Renal cortical epithelial cell (primary cell): ENCODE results near the gene BTBD2. TPM values are rescaled to one million over a fixed set of nuclear protein-coding genes. Genes with fewer than 3 reads are reported as not detected.
A peak's percentile ranks its signal among the peaks of the same experiment; 100 is the strongest.

Experiments
- DNase-seq: peaks from one replicate; pipeline ENCODE4 v3.0.0-alpha.2; 2011; ENCODE audit warnings: low read depth
- total RNA-seq: library from RNA; depleted of rRNA; stranded (reverse); fragments of >200 nt; gene quantifications from 2 replicates; pipeline ENCODE4 v1.2.3, GENCODE V29; 2014

The BTBD2 gene
- total RNA-seq, 1 donor from 2014 or later, result 144 TPM

DNA sequence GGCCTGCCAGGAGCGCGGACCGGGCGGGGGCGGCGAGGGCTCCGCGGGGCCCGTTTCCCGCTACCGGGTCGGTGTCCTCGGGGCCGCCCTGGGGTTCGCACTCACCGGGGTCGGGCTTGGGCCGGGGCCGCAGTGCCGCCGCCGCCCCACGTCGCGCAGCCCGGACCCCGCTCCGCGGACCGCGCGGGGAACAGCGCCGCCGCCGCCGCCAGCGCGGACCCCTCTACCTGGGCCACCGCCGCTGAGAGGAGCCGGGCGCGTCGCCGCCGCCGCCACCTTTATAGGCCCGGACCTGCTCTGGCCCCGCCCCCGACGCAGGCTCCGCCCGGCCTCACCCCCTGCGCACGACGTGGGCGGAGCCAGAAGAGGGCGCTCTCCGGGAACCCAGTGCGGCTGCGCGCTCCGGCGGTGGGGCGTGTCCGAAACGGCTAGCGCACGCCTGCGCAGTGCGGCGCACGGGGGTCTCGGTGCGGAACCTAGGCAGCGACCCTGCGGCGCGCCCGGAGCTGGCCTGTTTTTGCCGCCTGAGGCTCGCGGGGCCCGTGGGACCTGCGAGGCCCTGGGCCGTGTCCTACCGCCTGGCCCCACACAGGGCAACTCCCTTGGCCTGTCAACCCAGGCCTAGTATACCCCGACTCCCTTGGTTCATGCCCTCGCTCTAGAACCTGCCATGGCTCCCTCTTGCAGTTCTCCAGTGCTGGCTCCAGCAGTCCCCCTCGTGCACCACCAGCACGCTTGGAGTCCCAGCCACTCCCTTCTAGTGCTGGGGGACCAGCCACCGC is 35.7 kb upstream of the BTBD2 start, which contains the start of gene MKNK2:
Gene MKNK2, minus strand, starts transcription at position 254 of the 782 bp plus-strand sequence. CDS start 393 bp downstream, outside the sequence.
- no peak for DNase-seq

GRCh38 chr19:2050349-2050990 is 35.0 kb upstream of the BTBD2 start:
- DNase-seq, result no peak

GRCh38 chr19:2049741-2050348 is 34.3 kb upstream of the BTBD2 start:
- DNase-seq, result peak; percentile 82

- DNase-seq, result peak; percentile 34
These were observed 33.6 kb upstream of the BTBD2 start for GRCh38 chr19:2048959-2049740.

- DNase-seq, result no peak
These were observed 32.8 kb upstream of the BTBD2 start for GRCh38 chr19:2048104-2048958.

DNA sequence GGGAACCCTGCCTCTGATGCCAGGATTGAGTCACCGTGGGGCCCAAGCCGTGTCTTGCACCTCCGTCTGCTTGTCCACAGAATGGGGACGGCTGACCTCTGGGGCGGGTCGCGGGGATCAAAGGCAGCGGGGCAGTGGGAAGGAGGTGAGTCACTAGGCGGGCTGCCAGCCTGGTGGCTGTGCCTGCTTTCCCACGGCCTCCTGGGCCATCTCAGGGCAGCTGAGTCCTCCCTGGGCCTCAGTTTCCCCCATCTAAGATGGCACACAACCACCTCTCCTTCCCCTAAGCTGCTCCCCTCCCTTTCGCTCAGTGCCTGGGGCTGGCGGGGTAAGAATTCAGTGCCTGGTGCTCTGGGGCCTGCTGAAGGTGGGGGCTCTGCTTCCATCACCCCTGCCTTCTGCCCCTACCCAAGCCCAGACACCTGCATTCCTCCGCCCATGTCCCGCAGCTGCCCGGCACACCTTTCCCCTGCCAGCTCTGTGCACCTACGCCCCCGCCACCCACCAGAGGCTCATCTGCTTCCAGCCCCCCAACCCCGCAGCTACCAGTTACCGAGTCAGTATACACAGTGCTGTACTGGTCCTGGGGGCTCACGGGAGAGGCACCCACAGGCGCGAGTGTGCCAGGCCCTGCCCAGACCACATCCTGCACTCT is 32.1 kb upstream of the BTBD2 start:
- peak; percentile 57 for DNase-seq

GRCh38 chr19:2047076-2047448 is 31.5 kb upstream of the BTBD2 start:
- DNase-seq, result no peak

GRCh38 chr19:2046046-2046907 is 30.8 kb upstream of the BTBD2 start:
- no peak for DNase-seq

DNA sequence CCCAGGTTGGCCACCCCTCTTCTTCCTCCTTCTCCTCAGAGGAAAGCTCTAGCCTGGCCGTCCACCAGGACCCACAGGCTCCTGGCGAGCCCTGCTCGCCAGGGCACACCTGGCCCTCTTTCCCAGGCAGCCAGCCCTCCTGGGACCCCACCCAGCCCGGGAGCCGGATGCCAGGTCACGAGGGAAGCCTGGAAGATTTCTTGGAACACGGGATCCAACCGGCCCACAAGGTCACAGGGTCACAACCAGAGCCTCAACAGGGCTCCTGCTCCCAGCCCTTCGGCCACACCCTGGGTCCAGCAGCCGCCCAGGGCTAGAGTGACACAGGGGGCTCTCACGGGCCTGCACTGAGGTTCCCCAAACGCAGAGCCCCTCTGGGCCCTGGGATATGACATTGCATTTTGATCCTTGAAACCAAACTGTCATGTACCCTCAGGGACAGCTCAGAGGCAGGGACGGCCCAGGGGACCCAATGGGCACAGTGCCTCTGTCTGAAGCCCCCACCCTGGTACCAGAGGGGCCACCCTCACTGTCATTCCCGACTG is 30.1 kb upstream of the BTBD2 start:
- no peak for DNase-seq

DNA sequence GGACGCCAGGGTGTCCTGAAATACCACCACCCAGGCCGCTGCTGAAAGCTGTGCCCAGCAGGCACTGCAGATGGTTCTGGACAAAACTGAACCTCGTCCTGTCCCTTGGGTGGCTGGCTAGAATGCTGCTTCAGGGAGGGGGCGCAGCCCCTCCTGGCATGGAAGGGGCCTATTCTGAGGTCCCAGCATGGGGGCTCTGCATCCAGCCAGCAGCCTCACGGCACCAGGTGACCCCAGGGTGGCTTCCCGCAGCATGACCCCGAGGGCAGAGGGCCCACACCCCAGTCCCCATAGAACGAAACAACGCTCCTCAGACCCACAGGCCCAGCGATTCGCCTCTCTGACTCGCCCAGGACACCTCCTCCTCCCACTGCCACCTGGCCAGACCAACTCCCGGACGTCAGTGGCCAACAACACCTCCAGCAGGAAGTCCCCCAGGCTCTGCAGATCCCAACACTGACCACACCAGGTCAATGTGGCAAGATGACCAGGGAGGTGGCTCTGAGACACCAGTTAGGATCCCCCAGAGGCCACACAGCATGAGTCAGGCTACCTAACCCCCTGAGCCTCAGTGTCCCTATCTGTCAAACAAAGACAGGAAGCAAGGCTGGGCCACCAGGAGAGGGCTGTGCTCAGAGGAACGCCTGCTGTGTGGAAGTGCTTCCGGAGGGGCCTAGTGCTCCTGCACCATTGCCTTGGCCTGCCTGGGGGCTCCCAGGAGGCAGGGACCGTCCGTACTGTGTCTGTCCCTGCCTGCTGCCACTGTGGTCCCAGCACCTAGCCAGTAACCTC is 29.4 kb upstream of the BTBD2 start:
- no peak for DNase-seq

DNA sequence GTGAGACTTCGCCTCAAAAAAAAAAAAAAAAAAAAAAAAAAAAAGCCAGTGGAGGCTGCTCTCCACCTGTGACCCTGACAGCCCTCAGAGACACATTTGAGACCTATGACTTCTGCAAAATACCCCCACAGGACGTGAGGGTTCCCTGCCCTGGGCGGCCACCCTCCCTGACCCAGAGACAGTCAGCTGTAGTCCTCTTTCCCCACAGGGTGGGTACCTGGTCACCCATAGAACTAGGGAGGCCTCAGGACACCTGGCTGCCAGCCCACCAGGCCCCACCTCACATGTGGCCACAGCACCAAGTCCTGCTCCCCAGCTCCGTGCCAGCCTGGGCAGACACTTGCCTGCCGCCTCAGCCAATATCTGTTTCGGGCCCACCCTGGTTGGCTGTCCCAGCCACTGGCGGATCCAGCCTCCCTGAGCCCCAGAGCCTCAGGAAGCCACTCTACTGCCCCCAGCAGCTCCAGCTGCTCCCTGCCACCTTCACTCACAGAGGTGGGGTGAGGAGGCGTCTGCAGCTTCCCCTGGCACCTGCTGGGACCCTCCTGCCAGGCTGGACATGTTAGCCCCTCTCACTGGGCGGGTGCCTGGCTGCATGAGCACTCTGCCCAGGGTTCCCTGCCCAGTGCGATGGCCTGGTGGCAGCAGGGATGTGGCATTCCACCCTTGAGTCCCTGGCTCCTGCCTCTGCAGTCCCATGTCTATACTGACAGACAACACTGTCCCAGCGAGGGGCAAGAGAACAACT is 28.6 kb upstream of the BTBD2 start:
- DNase-seq, result no peak

DNA sequence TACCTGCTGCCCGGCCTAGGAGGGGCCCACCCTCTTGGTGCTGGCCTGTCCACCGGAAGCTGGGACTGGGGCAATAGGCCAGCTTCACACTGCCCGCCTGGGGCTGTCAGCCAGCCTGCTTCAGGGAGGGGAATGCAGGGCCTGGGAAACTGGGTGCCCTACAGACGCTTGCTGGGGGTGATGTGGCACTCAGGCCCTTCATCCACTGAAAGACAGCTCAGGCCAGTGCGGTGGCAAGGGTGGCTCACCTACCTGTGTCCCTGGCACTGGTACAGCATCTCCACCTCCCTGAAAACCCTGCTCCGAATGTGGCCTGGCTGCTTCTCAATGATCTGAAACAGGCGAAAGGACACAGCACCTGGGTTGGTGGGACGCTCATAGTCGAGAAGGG is 27.7 kb upstream of the BTBD2 start:
- DNase-seq, result no peak

DNA sequence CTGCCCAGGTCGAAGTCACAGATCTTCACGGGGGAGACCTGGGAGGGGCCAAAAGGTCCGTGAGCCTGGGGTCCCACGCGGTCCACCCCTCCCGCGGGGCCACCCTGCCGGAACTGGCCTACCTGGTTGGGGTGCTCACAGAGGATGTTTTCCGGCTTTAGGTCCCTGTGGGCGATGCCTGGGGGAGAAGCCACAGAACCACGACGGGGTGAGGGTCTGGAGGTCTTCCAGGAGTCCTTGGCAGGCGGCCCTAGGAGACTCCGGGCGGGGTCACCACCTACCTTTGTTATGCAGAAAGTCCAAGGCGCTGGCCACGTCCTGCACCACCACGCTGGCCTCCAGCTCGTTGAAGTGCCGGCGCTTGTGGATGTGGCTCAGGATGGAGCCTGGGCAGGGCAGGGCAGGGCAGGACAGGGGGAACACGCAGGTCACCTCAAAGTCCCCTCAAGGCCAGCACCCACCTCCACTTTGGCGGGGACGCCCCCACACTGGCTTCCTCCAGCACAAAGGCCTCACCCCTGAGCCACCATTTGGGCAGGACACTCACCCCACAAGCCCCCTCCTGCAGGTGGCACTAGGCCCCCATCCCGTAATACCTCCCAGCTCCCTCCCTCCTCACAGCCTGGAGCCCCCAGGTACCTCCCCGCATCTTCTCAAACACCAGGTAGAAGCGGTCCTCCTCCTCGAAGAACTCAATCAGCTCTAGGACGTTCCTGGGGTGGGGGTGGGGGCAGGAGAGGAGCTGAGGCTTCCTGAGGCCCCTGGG is 27.2 kb upstream of the BTBD2 start:
- DNase-seq, result no peak

DNA sequence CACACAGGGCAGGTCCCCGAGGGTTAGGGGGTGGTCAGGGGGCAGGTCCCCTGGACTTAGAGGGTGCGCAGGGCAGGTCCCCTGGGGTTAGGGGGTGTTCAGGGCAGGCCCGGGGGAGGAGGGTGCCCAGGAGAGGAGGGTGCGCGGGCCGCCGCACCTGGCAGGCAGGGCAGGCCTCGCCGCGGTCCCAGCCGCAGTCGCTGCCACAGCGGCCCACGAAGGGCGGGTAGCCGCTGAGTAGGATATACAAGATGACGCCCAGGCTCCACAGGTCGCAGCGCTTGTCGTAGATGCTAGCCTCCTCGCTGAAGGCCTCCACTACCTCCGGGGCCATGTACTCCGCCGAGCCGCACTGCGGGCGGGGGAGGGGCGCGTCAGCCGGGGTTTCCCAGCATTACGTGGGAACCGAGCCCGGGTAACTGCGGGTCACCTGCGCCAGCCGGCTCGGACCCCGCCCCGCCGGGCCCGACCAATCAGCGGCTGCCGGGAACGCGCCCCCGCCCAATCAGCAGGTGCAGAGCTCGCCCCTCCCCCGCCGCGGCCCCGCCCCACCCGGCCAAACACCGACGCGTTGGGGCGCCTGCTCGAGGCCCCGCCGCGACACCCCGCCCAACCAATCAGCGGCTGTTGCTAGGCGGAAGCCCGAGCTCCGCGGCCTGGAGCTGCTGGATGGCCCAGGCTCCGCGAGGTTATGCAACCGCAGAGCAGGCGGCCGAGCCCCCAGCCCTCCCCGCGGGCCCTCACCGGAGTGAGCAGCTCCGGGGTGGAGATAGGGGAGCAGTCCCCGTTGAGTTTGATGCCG is 26.4 kb upstream of the BTBD2 start:
- DNase-seq, result peak; percentile 83

DNA sequence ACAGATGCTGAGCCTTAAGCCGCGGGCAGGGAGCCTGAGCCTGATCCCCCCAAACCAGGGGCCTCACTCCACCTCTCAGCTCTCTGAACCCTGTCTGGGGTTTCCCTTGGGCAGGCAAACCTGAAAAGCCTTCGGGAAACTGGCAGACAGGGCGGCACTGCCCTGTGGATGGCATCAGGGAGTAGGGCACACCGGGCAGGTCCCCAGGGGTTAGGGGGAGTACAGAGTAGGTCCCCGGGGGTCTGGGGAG is 25.8 kb upstream of the BTBD2 start:
- no peak for DNase-seq

GRCh38 chr19:2040647-2041432 is 25.3 kb upstream of the BTBD2 start:
- no peak for DNase-seq
